D721Med (cell line): ENCODE results near the gene GPR87.

Source experiments
- DNase-seq: peaks from one replicate; pipeline ENCODE4 v3.0.0; 2011; ENCODE audit warnings: low spot score; ENCODE audit not compliant: insufficient read length
- FAIRE-seq: peaks from 2 replicates; lab custom pipeline; 2011; peaks lifted over from hg19 to GRCh38; lab: Jason Lieb, UNC
- CTCF ChIP-seq: IDR thresholded peaks from 2 replicates; pipeline ENCODE4 v1.5.1; 2012; ENCODE audit warnings: mild to moderate bottlenecking, control low read depth; ENCODE audit not compliant: insufficient read depth; ENCODE audit errors: missing control alignments

The GPR87 gene

DNA sequence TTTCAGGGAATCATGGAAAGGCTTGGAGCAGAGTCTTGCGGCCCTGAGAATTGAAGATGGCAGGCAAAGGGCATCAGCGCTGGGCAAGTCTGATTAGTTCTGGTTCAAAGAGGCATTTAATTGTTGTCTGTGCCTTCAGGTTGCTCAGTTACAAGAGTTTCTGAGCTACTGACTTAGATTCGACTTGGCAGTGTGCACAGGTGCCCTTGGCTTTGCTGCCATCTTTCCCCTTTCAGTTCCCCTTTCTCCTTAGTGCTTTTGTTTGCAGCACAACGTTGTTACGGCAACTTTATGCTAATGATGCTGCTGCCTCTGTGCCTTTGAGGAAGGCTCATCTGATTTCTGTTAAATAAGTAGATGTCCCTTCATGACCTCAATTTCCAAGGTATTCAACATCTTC, 50.8 kb downstream of the GPR87 start:
- FAIRE-seq (no peak), DNase-seq (no peak)
- no peak for TF ChIP-seq CTCF

DNA sequence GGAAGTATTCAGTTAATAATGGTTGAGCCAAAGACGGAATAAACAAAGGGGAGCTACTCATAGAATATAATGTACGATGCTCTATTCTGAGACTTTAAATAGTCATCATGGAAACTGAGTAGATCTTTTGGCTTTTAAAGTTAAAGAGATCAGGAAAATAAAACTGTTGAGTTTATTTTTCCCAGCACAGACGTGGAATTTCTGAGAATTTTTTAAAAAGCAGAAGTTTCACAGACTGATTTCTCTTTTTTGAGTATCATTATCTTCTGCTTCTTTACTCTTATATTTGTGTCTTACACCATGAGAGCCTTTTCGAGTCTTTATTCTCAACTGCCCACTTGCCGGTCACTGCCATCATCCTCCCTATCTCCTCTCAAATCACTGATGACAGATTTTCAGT, 51.5 kb downstream of the GPR87 start:
- no peak for TF ChIP-seq CTCF
- FAIRE-seq (no peak), DNase-seq (no peak)

- DNase-seq (no peak), FAIRE-seq (no peak)
- TF ChIP-seq CTCF: no peak
These were observed 52.0 kb downstream of the GPR87 start for GRCh38 chr3:151264605-151265004.

- DNase-seq: no peak
- FAIRE-seq: no peak
- no peak for TF ChIP-seq CTCF
These were observed 53.6 kb downstream of the GPR87 start for GRCh38 chr3:151262871-151263525.

- DNase-seq (no peak), FAIRE-seq (no peak)
- TF ChIP-seq CTCF: no peak
These were observed 57.0 kb downstream of the GPR87 start for GRCh38 chr3:151259664-151260063.

- FAIRE-seq: no peak
- no peak for TF ChIP-seq CTCF
- DNase-seq: no peak
These were observed 59.9 kb downstream of the GPR87 start for GRCh38 chr3:151256749-151257148.

DNA sequence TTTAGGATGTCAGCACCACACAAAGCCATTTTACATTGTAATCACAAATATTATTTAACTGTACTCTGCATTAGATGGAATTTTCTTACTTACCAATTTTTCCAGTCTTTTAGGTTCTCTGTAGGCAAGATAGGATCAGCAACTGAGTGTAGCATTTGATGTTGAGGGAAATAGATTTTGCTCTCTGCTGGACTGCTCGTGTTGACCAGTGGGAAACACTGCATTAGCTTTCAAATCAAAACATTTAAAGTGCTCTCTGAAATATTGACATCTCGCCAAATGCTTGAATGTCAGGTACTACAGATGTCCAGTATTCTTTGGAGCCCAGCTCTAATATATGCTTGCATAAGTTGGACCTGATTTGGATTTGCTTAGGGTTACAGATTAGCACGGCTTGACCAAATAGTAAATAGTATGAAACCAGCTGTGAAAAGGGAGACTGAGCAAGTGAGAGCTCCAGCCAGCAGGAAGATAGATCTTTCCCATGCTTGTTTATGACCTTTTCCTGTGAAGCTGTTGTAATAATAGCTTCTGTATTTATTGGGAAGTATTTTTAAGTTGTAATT, 67.8 kb downstream of the GPR87 start:
- DNase-seq (no peak), FAIRE-seq (no peak)
- no peak for TF ChIP-seq CTCF
